SK-N-SH (cell line): Measurements from ENCODE around the gene EYA2. TPM values are rescaled to one million over a fixed set of nuclear protein-coding genes. Genes with fewer than 3 reads are reported as not detected.

Experiments
- CTCF ChIA-PET: fragments of 300-600, 350-600 bp; formaldehyde crosslinking; extraction: SDS; loops from one replicate; lab custom pipeline; 2021; lab: Yijun Ruan, JAX
- POLR2A ChIA-PET: fragments of 350-600 bp; sonication (Branson Sonifier 250); formaldehyde crosslinking; extraction: SDS; loops from one replicate; lab custom pipeline; 2020; ENCODE audit warnings: antibody characterized with exemption, inconsistent platforms; lab: Yijun Ruan, JAX
- DNase-seq: peaks from one replicate; pipeline ENCODE4 v3.0.0; 2012
- H2AFZ ChIP-seq: fragments of 200-600 bp; sonication (generic); 2 replicates; pipeline ENCODE4 v1.8.1; 2016; ENCODE audit warnings: antibody characterized with exemption, mild to moderate bottlenecking, low read depth
- H3F3A ChIP-seq: fragments of 200-600 bp; sonication (generic); replicated peaks from 2 replicates; pipeline ENCODE3; 2016; ENCODE audit warnings: antibody characterized with exemption, mild to moderate bottlenecking; ENCODE audit not compliant: insufficient read depth
- H3K27ac ChIP-seq, 2 experiments: fragments of 200-500 bp in 1 of 2; fragments of 200-600 bp in 1 of 2; sonication (Bioruptor generic) in 1 of 2; sonication (generic), shearing (Covaris generic) in 1 of 2; 2 replicates each; pipeline versions ENCODE4 v1.5.1 to v1.6.1; 2014 to 2016; ENCODE audit warnings: low read depth in 2 of 2, inconsistent platforms in 1 of 2, low read length in 1 of 2, mild to moderate bottlenecking in 1 of 2, mixed read lengths in 1 of 2
- H3K27me3 ChIP-seq: fragments of 200-600 bp; sonication (generic), shearing (Covaris generic); 2 replicates; pipeline ENCODE4 v1.6.1; 2016; ENCODE audit warnings: mixed run types; ENCODE audit not compliant: insufficient read depth
- H3K36me3 ChIP-seq, 2 experiments: fragments of 200-500 bp in 1 of 2; fragments of 200-600 bp in 1 of 2; sonication (Bioruptor generic) in 1 of 2; sonication (generic) in 1 of 2; replicated peaks in 1 of 2; 2 replicates each; pipeline versions ENCODE3 to v1.5.1; 2014 to 2016; ENCODE audit warnings: low read length in 1 of 2, mild to moderate bottlenecking in 1 of 2; ENCODE audit not compliant: insufficient read depth in 2 of 2, control insufficient read depth in 1 of 2
- H3K4me1 ChIP-seq, 2 experiments: fragments of 200-500 bp in 1 of 2; fragments of 200-600 bp in 1 of 2; sonication (Bioruptor generic) in 1 of 2; sonication (generic), shearing (Covaris generic) in 1 of 2; 2 replicates each; pipeline versions ENCODE4 v1.5.1 to v1.6.1; 2014 to 2016; ENCODE audit warnings: low read depth in 1 of 2, low read length in 1 of 2, mixed run types in 1 of 2; ENCODE audit not compliant: insufficient read depth in 2 of 2, control insufficient read depth in 1 of 2
- H3K4me2 ChIP-seq: fragments of 200-600 bp; sonication (generic), shearing (Covaris generic); 2 replicates; pipeline ENCODE4 v1.6.1; 2017; ENCODE audit warnings: mixed run types
- H3K4me3 ChIP-seq, 2 experiments: fragments of 200-500 bp in 1 of 2; fragments of 200-600 bp in 1 of 2; sonication (Bioruptor generic) in 1 of 2; sonication (generic), shearing (Covaris generic) in 1 of 2; 2 replicates each; pipeline versions ENCODE4 v1.5.1 to v1.8.1; 2014 to 2016; ENCODE audit warnings: low read depth in 2 of 2, inconsistent platforms in 1 of 2, low read length in 1 of 2, mild to moderate bottlenecking in 1 of 2, mixed read lengths in 1 of 2, moderate library complexity in 1 of 2
- H3K79me2 ChIP-seq: fragments of 200-600 bp; sonication (generic); 2 replicates; pipeline ENCODE4 v1.8.1; 2017; ENCODE audit warnings: mild to moderate bottlenecking; ENCODE audit not compliant: insufficient read depth
- H3K9ac ChIP-seq: fragments of 200-600 bp; sonication (generic); 2 replicates; pipeline ENCODE4 v1.6.1; 2017; ENCODE audit warnings: mixed run types
- H3K9me2 ChIP-seq: fragments of 200-600 bp; sonication (generic); 2 replicates; pipeline ENCODE4 v1.6.1; 2017; ENCODE audit warnings: mixed run types
- H3K9me3 ChIP-seq: fragments of 200-600 bp; sonication (generic); 2 replicates; pipeline ENCODE4 v1.6.1; 2017; ENCODE audit warnings: mixed run types, mild to moderate bottlenecking, moderate library complexity
- H4K20me1 ChIP-seq: fragments of 200-600 bp; sonication (generic); 2 replicates; pipeline ENCODE4 v1.6.1; 2017; ENCODE audit warnings: mild to moderate bottlenecking, mixed run types; ENCODE audit not compliant: insufficient read depth
- CHD2 ChIP-seq: fragments of 150-350 bp; IDR thresholded peaks from 2 replicates; pipeline ENCODE4 v1.6.1; 2018; ENCODE audit warnings: low read length; ENCODE audit not compliant: partially characterized antibody
- EP300 ChIP-seq, 2 experiments: IDR thresholded peaks; 2 replicates each; pipeline versions ENCODE4 v1.4.0 to v1.6.1; 2012; ENCODE audit warnings: borderline replicate concordance in 1 of 2, low read depth in 1 of 2, low read length in 1 of 2
- EZH2phosphoT487 ChIP-seq: fragments of 200-600 bp; sonication (generic); IDR thresholded peaks from 2 replicates; pipeline ENCODE4 v1.6.1; 2017; ENCODE audit warnings: low read depth, mixed run types, mild to moderate bottlenecking, antibody characterized with exemption, moderate library complexity, borderline replicate concordance
- FOSL2 ChIP-seq: IDR thresholded peaks from 2 replicates; pipeline ENCODE4 v1.4.0; 2012; ENCODE audit warnings: low read depth, mild to moderate bottlenecking, moderate library complexity, borderline replicate concordance
- FOXJ3 ChIP-seq: sonication (generic); formaldehyde crosslinking; IDR thresholded peaks from 2 replicates; pipeline ENCODE4 v1.5.1; 2020; ENCODE audit warnings: mild to moderate bottlenecking, missing genetic modification reagents
- FOXM1 ChIP-seq: IDR thresholded peaks from 2 replicates; pipeline ENCODE4 v1.4.0; 2012; ENCODE audit warnings: low read depth, mild to moderate bottlenecking
- GATA2 ChIP-seq: sonication (generic); formaldehyde crosslinking; IDR thresholded peaks from 2 replicates; pipeline ENCODE4 v1.5.0; 2020; ENCODE audit warnings: mild to moderate bottlenecking, missing genetic modification reagents
- IRF3 ChIP-seq: fragments of 150-350 bp; IDR thresholded peaks from 2 replicates; pipeline ENCODE4 v1.6.1; 2016; ENCODE audit warnings: mild to moderate bottlenecking, low read depth, low read length
- MXI1 ChIP-seq: IDR thresholded peaks from 2 replicates; pipeline ENCODE4 v1.6.1; 2012; ENCODE audit warnings: mild to moderate bottlenecking, low read depth, low read length, improper control_type of control experiment
- NRF1 ChIP-seq: IDR thresholded peaks from 2 replicates; pipeline ENCODE4 v1.6.1; 2012; ENCODE audit warnings: low read depth, mild to moderate bottlenecking, low read length
- POLR2AphosphoS5 ChIP-seq: IDR thresholded peaks from 2 replicates; pipeline ENCODE4 v1.6.1; 2012; ENCODE audit warnings: low read depth, low read length
- RAD21 ChIP-seq: IDR thresholded peaks from 2 replicates; pipeline ENCODE4 v1.6.1; 2012; ENCODE audit warnings: mild to moderate bottlenecking, low read length
- RCOR1 ChIP-seq: fragments of 150-350 bp; IDR thresholded peaks from 2 replicates; pipeline ENCODE4 v1.6.1; 2017; ENCODE audit warnings: antibody characterized with exemption, low read length
- SIN3A ChIP-seq: IDR thresholded peaks from 2 replicates; pipeline ENCODE4 v1.6.1; 2012; ENCODE audit warnings: low read depth, mild to moderate bottlenecking, low read length, moderate library complexity, borderline replicate concordance
- SMC3 ChIP-seq: IDR thresholded peaks from 2 replicates; pipeline ENCODE4 v1.6.1; 2012; ENCODE audit warnings: low read depth, low read length, improper control_type of control experiment
- TAF1 ChIP-seq: IDR thresholded peaks from 2 replicates; pipeline ENCODE4 v1.6.1; 2012; ENCODE audit warnings: low read depth, mild to moderate bottlenecking, low read length, moderate library complexity, borderline replicate concordance
- TCF12 ChIP-seq: IDR thresholded peaks from 2 replicates; pipeline ENCODE4 v1.4.0; 2012
- TEAD4 ChIP-seq: IDR thresholded peaks from 2 replicates; pipeline ENCODE4 v1.4.0; 2012; ENCODE audit warnings: mild to moderate bottlenecking, borderline replicate concordance; ENCODE audit not compliant: insufficient read depth
- USF1 ChIP-seq: IDR thresholded peaks from 2 replicates; pipeline ENCODE4 v1.4.0; 2012; ENCODE audit warnings: low read depth, borderline replicate concordance
- YY1 ChIP-seq: IDR thresholded peaks from 2 replicates; pipeline ENCODE4 v1.4.0; 2012; ENCODE audit warnings: low read depth, mild to moderate bottlenecking
- ZBTB33 ChIP-seq: IDR thresholded peaks from 2 replicates; pipeline ENCODE4 v1.4.0; 2012; ENCODE audit warnings: low read depth, borderline replicate concordance
- WGBS: methylation state at CpG from one replicate; pipeline ENCODE4 v1.1.6; 2017; ENCODE audit warnings: low lambda C conversion rate; 5-methylcytosine and 5-hydroxymethylcytosine counted together
- polyA plus RNA-seq, 3 experiments: library from polyadenylated mRNA; depleted of rRNA; stranded (reverse); fragments of >200 nt; gene quantifications; 2 replicates each; pipeline ENCODE4 v1.2.3, GENCODE V29; 2012

EYA2 gene
- polyA plus RNA-seq, 1 of the 3 experiments (the other 2 are of a cell fraction): 0.05 TPM

GRCh38 chr20:46913329-46914044 lies 18.8 kb downstream of the EYA2 start (continued):
- TF ChIP-seq IRF3: no peak
- no peak for TF ChIP-seq POLR2AphosphoS5
- TF ChIP-seq EP300 (IDR thresholded peaks at IDR 0.05; ENCODE audit: borderline replicate concordance in 1 of 2, low read depth in 1 of 2, low read length in 1 of 2): no peak
- TF ChIP-seq GATA2 (CRISPR knock-in tag): no peak
- TF ChIP-seq RAD21: no peak
- no peak for TF ChIP-seq FOXM1
- TF ChIP-seq RCOR1: no peak

- no peak overlapping the region for H3K9ac ChIP-seq
- H3K27me3 ChIP-seq: peaks cover 3% of the 10 kb centered on the region; the same call in 1 of the 2 replicates
- TF ChIP-seq TEAD4 (no peak), TAF1 (no peak), ZBTB33 (no peak), SMC3 (no peak), TCF12 (no peak), FOXJ3 (CRISPR knock-in tag) (no peak), EZH2phosphoT487 (no peak), MXI1 (no peak), GATA2 (CRISPR knock-in tag) (no peak), NRF1 (no peak), SIN3A (no peak), EP300 (IDR thresholded peaks at IDR 0.05; ENCODE audit: borderline replicate concordance in 1 of 2, low read depth in 1 of 2, low read length in 1 of 2) (no peak), CHD2 (no peak), FOSL2 (no peak), YY1 (no peak), USF1 (no peak), RAD21 (no peak)
- H3F3A ChIP-seq: no peaks in the 10 kb centered on the region
- no peaks in the 10 kb centered on the region for H3K9me3 ChIP-seq
- H2AFZ ChIP-seq: no peak overlapping the region
- POLR2A ChIA-PET: no interaction called here
- H3K79me2 ChIP-seq: no peaks in the 10 kb centered on the region
- WGBS: 55% methylated on average over 15 of the region's 15 CpGs
- no peak overlapping the region for H3K4me3 ChIP-seq
- H4K20me1 ChIP-seq: no peaks in the 10 kb centered on the region
- H3K4me1 ChIP-seq: no peaks in the 10 kb centered on the region
- no peak overlapping the region for H3K4me2 ChIP-seq
- no peaks in the 10 kb centered on the region for H3K36me3 ChIP-seq
- no peaks in the 10 kb centered on the region for H3K9me2 ChIP-seq
- DNase-seq: no peak
- H3K27ac ChIP-seq: no peak overlapping the region
- CTCF ChIA-PET: no interaction called here
These were observed 20.2 kb downstream of the EYA2 start for GRCh38 chr20:46914789-46915379.
